ENCODE measurements around the gene RRAS.

The RRAS gene

GRCh38 chr19:49677231-49677900, 37.4 kb upstream of the RRAS start, which contains the start of gene PRMT1:
Gene PRMT1, plus strand, starts transcription at chr19:49677271. Its CDS starts 10 bp downstream, at chr19:49677281.
- no peak for DNase-seq (ENCODE audit: low spot score)

GRCh38 chr19:49676784-49677230, 36.9 kb upstream of the RRAS start:
- peak; percentile 100 for DNase-seq (ENCODE audit: low spot score)

GRCh38 chr19:49676136-49676783, 36.3 kb upstream of the RRAS start:
- no peak for DNase-seq (ENCODE audit: low spot score)

GRCh38 chr19:49672131-49672919, 32.4 kb upstream of the RRAS start:
- peak; percentile 72 for DNase-seq (ENCODE audit: low spot score)

- DNase-seq (ENCODE audit: low spot score) = no peak
Observed at GRCh38 chr19:49669516-49669915, 29.6 kb upstream of the RRAS start.

GRCh38 chr19:49667473-49667872, 27.5 kb upstream of the RRAS start:
- no peak for DNase-seq (ENCODE audit: low spot score)

GRCh38 chr19:49666120-49666444, 26.1 kb upstream of the RRAS start:
- DNase-seq (ENCODE audit: low spot score) = no peak

- peak; percentile 99 for DNase-seq (ENCODE audit: low spot score)
Observed at GRCh38 chr19:49665351-49666119, 25.6 kb upstream of the RRAS start, which contains the start of the genes BCL2L12 and IRF3. Gene BCL2L12, plus strand, starts transcription at chr19:49665933. Its CDS starts 760 bp downstream, at chr19:49666693. Gene IRF3, minus strand, starts transcription at chr19:49665857. Its CDS starts 1,019 bp downstream, at chr19:49664838.

- no peak for DNase-seq (ENCODE audit: low spot score)
Observed at GRCh38 chr19:49665036-49665350, 25.1 kb upstream of the RRAS start.

- DNase-seq (ENCODE audit: low spot score) = peak; percentile 89
Observed at GRCh38 chr19:49664171-49665035, 24.5 kb upstream of the RRAS start.

GRCh38 chr19:49663224-49663623, 23.3 kb upstream of the RRAS start:
- no peak for DNase-seq (ENCODE audit: low spot score)

- no peak for DNase-seq (ENCODE audit: low spot score)
Observed at GRCh38 chr19:49662011-49662410, 22.1 kb upstream of the RRAS start.

- DNase-seq (ENCODE audit: low spot score) = no peak
Observed at GRCh38 chr19:49660338-49660961, 20.5 kb upstream of the RRAS start.

GRCh38 chr19:49658566-49659442, 18.9 kb upstream of the RRAS start:
- no peak for DNase-seq (ENCODE audit: low spot score)

GRCh38 chr19:49658139-49658517, 18.2 kb upstream of the RRAS start:
- DNase-seq (ENCODE audit: low spot score) = no peak

GRCh38 chr19:49657493-49658138, 17.7 kb upstream of the RRAS start:
- DNase-seq (ENCODE audit: low spot score) = no peak

GRCh38 chr19:49656456-49657109, 16.6 kb upstream of the RRAS start:
- DNase-seq (ENCODE audit: low spot score) = no peak

- DNase-seq (ENCODE audit: low spot score) = no peak
Observed at GRCh38 chr19:49655570-49656455, 15.9 kb upstream of the RRAS start.

Data from hematopoietic multipotent progenitor cell treated with erythropoietin and hydrocortisone succinate and interleukin-3 and kit ligand, for 15 days (in vitro differentiated cells).